ENCODE measurements around the gene IL10RB.

- TF ChIP-seq POLR2A (IDR thresholded peaks at IDR 0.05; ENCODE audit: control extremely low read depth in 1 of 2, low read depth in 2 of 2, low read length in 2 of 2) (no peak), EP300 (IDR thresholded peaks at IDR 0.05; ENCODE audit: borderline replicate concordance in 1 of 2, low read depth in 2 of 2, low read length in 2 of 2) (no peak), RXRA (IDR thresholded peaks at IDR 0.05; ENCODE audit: insufficient read depth, low read depth, low read length) (no peak), CTCF (IDR thresholded peaks at IDR 0.05; ENCODE audit: control extremely low read depth in 1 of 3, insufficient read depth in 1 of 3, low read depth in 1 of 3, low read length in 3 of 3) (peak in 1 of 3 experiments; percentile 3; a peak in 1 of 4 replicates), FOSL1 (IDR thresholded peaks at IDR 0.05; ENCODE audit: insufficient read depth, low read depth, low read length) (no peak), HDAC6 (IDR thresholded peaks at IDR 0.05; ENCODE audit: low read depth, low read length) (no peak), EGR1 (IDR thresholded peaks at IDR 0.05; ENCODE audit: borderline replicate concordance, low read depth, low read length) (no peak), RAD21 (IDR thresholded peaks at IDR 0.05 in 1 of 2, conservative IDR thresholded peaks at IDR 0.05 in 1 of 2; ENCODE audit: low read depth in 2 of 2, low read length in 2 of 2) (no peak)
Observed at GRCh38 chr21:33308586-33309490, 42.7 kb downstream of the IL10RB start.

Measured in H1 (cell line).